DOHH2 (cell line): ENCODE measurements around the gene ELOVL7.
"Not testable (repeated sequence)": the region's sequence is repeated elsewhere in the genome, so short reads cannot be mapped to it uniquely, and the experiment has no call there.

Experiments
- H3F3A ChIP-seq: fragments of 200-600 bp; sonication (generic), shearing (Covaris generic); 2 replicates; pipeline ENCODE4 v1.6.0; 2016; ENCODE audit warnings: antibody characterized with exemption, mild to moderate bottlenecking; ENCODE audit not compliant: control insufficient read depth, insufficient read depth
- H3K27ac ChIP-seq: fragments of 200-600 bp; sonication (generic); 2 replicates; pipeline ENCODE4 v1.5.1; 2014; ENCODE audit warnings: low read depth, mild to moderate bottlenecking, low read length, moderate library complexity
- H3K27me3 ChIP-seq: fragments of 200-600 bp; sonication (generic); 2 replicates; pipeline ENCODE4 v1.6.1; 2014; ENCODE audit warnings: mild to moderate bottlenecking, low read length, mixed read lengths; ENCODE audit not compliant: control insufficient read depth
- H3K36me3 ChIP-seq: fragments of 200-600 bp; sonication (generic); 2 replicates; pipeline ENCODE4 v1.6.1; 2014; ENCODE audit warnings: mild to moderate bottlenecking, low read length, moderate library complexity, mixed read lengths; ENCODE audit not compliant: control insufficient read depth
- H3K4me1 ChIP-seq: fragments of 200-600 bp; sonication (generic); 2 replicates; pipeline ENCODE4 v1.6.1; 2014; ENCODE audit warnings: mild to moderate bottlenecking, low read length, mixed read lengths; ENCODE audit not compliant: control insufficient read depth
- H3K4me2 ChIP-seq: fragments of 200-600 bp; sonication (generic); 2 replicates; pipeline ENCODE4 v1.6.0; 2014; ENCODE audit warnings: mild to moderate bottlenecking, low read length, moderate library complexity
- H3K4me3 ChIP-seq: fragments of 200-600 bp; sonication (generic); 2 replicates; pipeline ENCODE4 v1.5.1; 2014; ENCODE audit warnings: mild to moderate bottlenecking, low read length, mixed read lengths
- H3K79me2 ChIP-seq: fragments of 200-600 bp; sonication (generic); 2 replicates; pipeline ENCODE4 v1.6.1; 2014; ENCODE audit warnings: mild to moderate bottlenecking, low read length, mixed read lengths; ENCODE audit not compliant: control insufficient read depth
- H3K9me2 ChIP-seq: fragments of 200-600 bp; sonication (generic); replicated peaks from 2 replicates; pipeline ENCODE4 v1.6.1; 2014; ENCODE audit warnings: mild to moderate bottlenecking, low read length, mixed read lengths; ENCODE audit not compliant: control insufficient read depth
- H3K9me3 ChIP-seq: fragments of 200-600 bp; sonication (generic); 2 replicates; pipeline ENCODE4 v1.6.1; 2014; ENCODE audit warnings: antibody characterized with exemption, low read length, mixed read lengths; ENCODE audit not compliant: control insufficient read depth, insufficient read depth
- H4K20me1 ChIP-seq: fragments of 200-600 bp; sonication (generic); 2 replicates; pipeline ENCODE4 v1.6.0; 2014; ENCODE audit warnings: low read depth, mild to moderate bottlenecking, antibody characterized with exemption, low read length, moderate library complexity; ENCODE audit not compliant: control insufficient read depth, insufficient read depth
- EZH2phosphoT487 ChIP-seq: fragments of 200-600 bp; sonication (generic); IDR thresholded peaks from 2 replicates; pipeline ENCODE4 v1.6.1; 2017; ENCODE audit warnings: borderline replicate concordance, mild to moderate bottlenecking, antibody characterized with exemption, low read length, moderate library complexity, mixed read lengths
- TF ChIP-seq, protein P1 (sequence below): fragments of 200-600 bp; sonication (generic); IDR thresholded peaks from one replicate; pipeline ENCODE4 v1.5.1; 2014; ENCODE audit warnings: antibody characterized with exemption, mild to moderate bottlenecking, low read depth, low read length; ENCODE audit not compliant: poor library complexity, severe bottlenecking

ELOVL7 gene

DNA sequence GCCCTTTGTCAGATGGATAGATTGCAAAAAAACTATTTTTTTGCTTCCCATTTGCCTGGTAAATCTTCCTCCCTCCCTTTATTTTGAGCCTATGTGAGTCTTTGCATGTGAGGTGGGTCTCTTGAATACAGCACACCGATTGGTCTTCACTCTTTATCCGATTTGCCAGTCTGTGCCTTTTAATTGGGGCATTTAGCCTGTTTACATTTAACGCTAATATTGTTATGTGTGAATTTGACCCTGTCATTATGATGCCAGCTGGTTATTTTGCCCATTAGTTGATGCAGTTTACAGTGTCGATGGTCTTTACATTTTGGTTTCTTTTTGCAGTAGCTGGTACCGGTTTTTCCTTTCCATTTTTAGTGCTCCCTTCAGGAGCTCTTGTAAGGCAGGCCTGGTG, 131.1 kb downstream of the ELOVL7 start:
- Histone ChIP-seq H3K4me2 (no peak overlapping the region), H3K27ac (no peak overlapping the region), H3K9me3 (no peaks in the 10 kb centered on the region), H3K4me3 (no peak overlapping the region), H3K79me2 (no peaks in the 10 kb centered on the region), H3K27me3 (no peaks in the 10 kb centered on the region), H3K36me3 (no peaks in the 10 kb centered on the region), H4K20me1 (no peaks in the 10 kb centered on the region), H3K9me2 (no peaks in the 10 kb centered on the region), H3F3A (no peaks in the 10 kb centered on the region), H3K4me1 (no peaks in the 10 kb centered on the region)
- TF ChIP-seq, protein P1, sequence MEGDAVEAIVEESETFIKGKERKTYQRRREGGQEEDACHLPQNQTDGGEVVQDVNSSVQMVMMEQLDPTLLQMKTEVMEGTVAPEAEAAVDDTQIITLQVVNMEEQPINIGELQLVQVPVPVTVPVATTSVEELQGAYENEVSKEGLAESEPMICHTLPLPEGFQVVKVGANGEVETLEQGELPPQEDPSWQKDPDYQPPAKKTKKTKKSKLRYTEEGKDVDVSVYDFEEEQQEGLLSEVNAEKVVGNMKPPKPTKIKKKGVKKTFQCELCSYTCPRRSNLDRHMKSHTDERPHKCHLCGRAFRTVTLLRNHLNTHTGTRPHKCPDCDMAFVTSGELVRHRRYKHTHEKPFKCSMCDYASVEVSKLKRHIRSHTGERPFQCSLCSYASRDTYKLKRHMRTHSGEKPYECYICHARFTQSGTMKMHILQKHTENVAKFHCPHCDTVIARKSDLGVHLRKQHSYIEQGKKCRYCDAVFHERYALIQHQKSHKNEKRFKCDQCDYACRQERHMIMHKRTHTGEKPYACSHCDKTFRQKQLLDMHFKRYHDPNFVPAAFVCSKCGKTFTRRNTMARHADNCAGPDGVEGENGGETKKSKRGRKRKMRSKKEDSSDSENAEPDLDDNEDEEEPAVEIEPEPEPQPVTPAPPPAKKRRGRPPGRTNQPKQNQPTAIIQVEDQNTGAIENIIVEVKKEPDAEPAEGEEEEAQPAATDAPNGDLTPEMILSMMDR = no peak
- TF ChIP-seq EZH2phosphoT487 = no peak

DNA sequence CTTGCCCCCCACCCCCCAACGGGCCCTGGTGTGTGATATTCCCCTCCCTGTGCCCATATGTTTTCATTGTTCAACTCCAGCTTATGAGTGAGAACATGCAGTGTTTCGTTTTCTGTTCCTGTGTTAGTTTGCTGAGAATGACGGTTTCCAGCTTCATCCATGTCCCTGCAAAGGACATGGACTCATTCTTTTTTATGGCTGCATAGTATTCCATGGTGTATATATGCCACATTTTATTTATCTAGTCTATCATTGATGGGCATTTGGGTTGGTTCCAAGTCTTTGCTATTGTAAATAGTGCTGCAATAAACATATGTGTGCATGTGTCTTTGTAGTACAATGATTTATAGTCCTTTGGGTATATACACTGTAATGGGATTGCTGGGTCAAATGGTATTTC, 132.2 kb downstream of the ELOVL7 start:
- H3K4me1 ChIP-seq, H3K4me3 ChIP-seq, H3F3A ChIP-seq, H3K79me2 ChIP-seq, H3K4me2 ChIP-seq, H3K9me3 ChIP-seq, H3K27me3 ChIP-seq, H3K27ac ChIP-seq, H3K9me2 ChIP-seq, H4K20me1 ChIP-seq, H3K36me3 ChIP-seq: not testable (repeated sequence)

DNA sequence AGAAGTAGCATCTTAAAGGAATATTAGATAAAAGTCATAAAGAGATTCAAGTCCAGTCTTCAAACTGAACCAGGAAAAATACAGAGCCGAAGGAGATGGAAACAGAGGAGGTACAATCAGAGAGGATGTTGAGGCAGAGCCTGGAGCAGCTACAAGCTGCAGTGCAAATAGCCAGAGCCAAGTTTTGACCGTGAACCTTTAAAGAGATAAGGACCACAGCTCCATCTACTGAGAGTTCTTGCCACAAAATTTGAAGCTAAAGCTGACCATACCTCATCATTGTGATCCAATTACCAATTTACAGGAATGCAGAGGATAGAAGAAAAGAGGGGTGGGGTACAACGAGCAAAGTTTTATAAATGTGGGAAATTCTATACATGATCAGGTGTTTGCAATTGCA, 133.7 kb downstream of the ELOVL7 start:
- H3K79me2 ChIP-seq = no peaks in the 10 kb centered on the region
- no peaks in the 10 kb centered on the region for H4K20me1 ChIP-seq
- H3K36me3 ChIP-seq = no peaks in the 10 kb centered on the region
- H3K4me2 ChIP-seq = no peak overlapping the region
- no peak overlapping the region for H3K27ac ChIP-seq
- no peaks in the 10 kb centered on the region for H3K9me3 ChIP-seq
- H3K27me3 ChIP-seq = no peaks in the 10 kb centered on the region
- H3F3A ChIP-seq = no peaks in the 10 kb centered on the region
- H3K4me3 ChIP-seq = no peak overlapping the region
- no peak for TF ChIP-seq EZH2phosphoT487
- TF ChIP-seq, protein P1 = no peak
- H3K4me1 ChIP-seq = no peaks in the 10 kb centered on the region
- H3K9me2 ChIP-seq = no peaks in the 10 kb centered on the region

DNA sequence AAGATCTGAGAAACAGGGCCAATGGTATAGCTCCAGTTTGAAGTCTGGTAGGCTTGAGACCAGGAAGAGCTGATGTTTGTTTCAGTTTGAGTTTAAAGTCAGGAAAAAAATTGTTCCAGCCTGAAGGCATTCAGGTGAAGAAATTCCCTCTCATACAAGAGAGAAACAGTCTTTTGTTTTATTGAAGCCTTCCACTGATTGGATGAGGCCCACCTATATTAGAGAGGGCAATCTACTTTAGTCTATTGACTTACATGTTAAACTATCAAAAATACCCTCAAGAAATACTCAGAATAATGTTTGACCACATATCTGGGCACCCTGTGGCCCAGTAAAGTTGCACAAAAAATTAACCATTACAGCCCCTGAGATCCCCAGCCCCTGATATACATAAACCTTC, 138.9 kb downstream of the ELOVL7 start:
- no peaks in the 10 kb centered on the region for H4K20me1 ChIP-seq
- H3K4me3 ChIP-seq = no peak overlapping the region
- TF ChIP-seq EZH2phosphoT487 = no peak
- TF ChIP-seq, protein P1 = no peak
- peaks cover 22% of the 10 kb centered on the region for H3K27me3 ChIP-seq
- H3K9me2 ChIP-seq = no peaks in the 10 kb centered on the region
- H3F3A ChIP-seq = no peaks in the 10 kb centered on the region
- H3K4me1 ChIP-seq = peaks cover 14% of the 10 kb centered on the region
- no peak overlapping the region for H3K4me2 ChIP-seq
- no peak overlapping the region for H3K27ac ChIP-seq
- no peaks in the 10 kb centered on the region for H3K36me3 ChIP-seq
- no peaks in the 10 kb centered on the region for H3K79me2 ChIP-seq
- no peaks in the 10 kb centered on the region for H3K9me3 ChIP-seq
